Endothelial cell of umbilical vein (primary cell): ENCODE measurements around the gene CEACAM16. TPM values are rescaled to one million over a fixed set of nuclear protein-coding genes. Genes with fewer than 3 reads are reported as not detected.

Source experiments
- BruUV-seq: library from RNA; stranded (reverse); fragments of 400-500 nt; replicated peaks from 2 replicates; lab custom pipeline; 2021; lab: Mats Ljungman, UMichigan
- CTCF ChIA-PET: fragments of 300-600, 350-600 bp; sonication (Branson Sonifier 250); formaldehyde crosslinking; loops from one replicate; lab custom pipeline; 2021; ENCODE audit warnings: antibody characterized with exemption, inconsistent platforms; lab: Charles Lee
- POLR2A ChIA-PET: fragments of 300-600, 350-600 bp; sonication (Branson Sonifier 250); formaldehyde crosslinking; loops from one replicate; lab custom pipeline; 2021; ENCODE audit warnings: antibody characterized with exemption, inconsistent platforms; lab: Charles Lee
- DNase-seq: peaks from one replicate; pipeline ENCODE4 v3.0.0-alpha.2; 2011; ENCODE audit warnings: low read depth, low spot score
- FAIRE-seq: peaks from 2 replicates; lab custom pipeline; 2011; peaks lifted over from hg19 to GRCh38; lab: Jason Lieb, UNC
- H2AFZ ChIP-seq: 2 replicates; pipeline ENCODE4 v1.6.0; 2012; ENCODE audit warnings: low read depth, low read length, control low read depth, inconsistent platforms
- H3K27ac ChIP-seq: 2 replicates; pipeline ENCODE4 v1.5.1; 2011; ENCODE audit warnings: low read depth, mild to moderate bottlenecking, control low read depth, low read length, moderate library complexity; ENCODE audit not compliant: insufficient read depth
- H3K27me3 ChIP-seq, 2 experiments: 2 replicates each; pipeline versions ENCODE4 v1.6.0 to v1.6.1; 2011; ENCODE audit warnings: low read length in 2 of 2, mixed read lengths in 1 of 2; ENCODE audit not compliant: control insufficient read depth in 2 of 2, insufficient read depth in 2 of 2
- H3K36me3 ChIP-seq, 2 experiments: 2 replicates in 1 of 2; 3 replicates in 1 of 2; pipeline ENCODE4 v1.5.1; 2011; ENCODE audit warnings: low read length in 2 of 2, mild to moderate bottlenecking in 1 of 2, moderate library complexity in 1 of 2; ENCODE audit not compliant: control insufficient read depth in 2 of 2, insufficient read depth in 2 of 2; ENCODE audit errors: extremely low read depth in 1 of 2
- H3K4me1 ChIP-seq: 3 replicates; pipeline ENCODE4 v1.5.1; 2011; ENCODE audit warnings: mild to moderate bottlenecking, low read length; ENCODE audit not compliant: control insufficient read depth, insufficient read depth; ENCODE audit errors: extremely low read depth
- H3K4me2 ChIP-seq: 2 replicates; pipeline ENCODE4 v1.6.1; 2011; ENCODE audit warnings: low read length, control low read depth, mixed read lengths; ENCODE audit not compliant: insufficient read depth
- H3K4me3 ChIP-seq, 3 experiments: fragments of 200-600 bp in 1 of 3; sonication (generic), shearing (Covaris generic) in 1 of 3; replicated peaks in 1 of 3; 2 replicates each; pipeline ENCODE4 v1.5.1; 2011 to 2016; ENCODE audit warnings: control low read depth in 3 of 3, low read length in 3 of 3, mild to moderate bottlenecking in 2 of 3, inconsistent platforms in 1 of 3, low read depth in 1 of 3, moderate library complexity in 1 of 3; ENCODE audit not compliant: insufficient read depth in 1 of 3
- H3K79me2 ChIP-seq: 2 replicates; pipeline ENCODE4 v1.6.0; 2012; ENCODE audit warnings: low read length, inconsistent platforms; ENCODE audit not compliant: control insufficient read depth, insufficient read depth
- H3K9ac ChIP-seq: replicated peaks from 2 replicates; pipeline ENCODE3; 2011; ENCODE audit warnings: low read length, control low read depth; ENCODE audit not compliant: insufficient read depth; ENCODE audit errors: extremely low read depth
- H3K9me1 ChIP-seq: replicated peaks from 3 replicates; pipeline ENCODE4 v1.6.0; 2011; ENCODE audit warnings: mild to moderate bottlenecking, low read length; ENCODE audit not compliant: control insufficient read depth, insufficient read depth; ENCODE audit errors: extremely low read depth
- H3K9me3 ChIP-seq: replicated peaks from 2 replicates; pipeline ENCODE4 v1.5.1; 2012; ENCODE audit warnings: low read length, inconsistent platforms; ENCODE audit not compliant: control insufficient read depth, insufficient read depth
- H4K20me1 ChIP-seq: replicated peaks from 2 replicates; pipeline ENCODE3; 2011; ENCODE audit warnings: mild to moderate bottlenecking, low read length; ENCODE audit not compliant: control insufficient read depth, insufficient read depth; ENCODE audit errors: extremely low read depth
- CTCF ChIP-seq, 2 donors: IDR thresholded peaks; 1 replicate in 1 of 2; 2 replicates in 1 of 2; pipeline ENCODE4 v1.5.1; 2011; ENCODE audit warnings: low read length in 2 of 2, mild to moderate bottlenecking in 2 of 2, moderate library complexity in 2 of 2, control low read depth in 1 of 2, inconsistent platforms in 1 of 2, low read depth in 1 of 2; ENCODE audit not compliant: insufficient read depth in 1 of 2; ENCODE audit errors: extremely low read depth in 1 of 2
- EZH2 ChIP-seq: IDR thresholded peaks from 2 replicates; pipeline ENCODE4 v1.6.1; 2012; ENCODE audit warnings: borderline replicate concordance, low read depth, mild to moderate bottlenecking, moderate library complexity, low read length, inconsistent platforms; ENCODE audit not compliant: severe bottlenecking
- FOS ChIP-seq: IDR thresholded peaks from 2 replicates; pipeline ENCODE4 v1.6.1; 2011; ENCODE audit warnings: mild to moderate bottlenecking, low read length, moderate library complexity, borderline replicate concordance; ENCODE audit not compliant: insufficient read depth
- GATA2 ChIP-seq: IDR thresholded peaks from 2 replicates; pipeline ENCODE4 v1.7.0; 2011; ENCODE audit warnings: low read depth, mild to moderate bottlenecking, moderate library complexity, mixed read lengths, low read length; ENCODE audit not compliant: insufficient read length, insufficient read depth
- JUN ChIP-seq: IDR thresholded peaks from 2 replicates; pipeline ENCODE4 v1.6.1; 2011; ENCODE audit warnings: borderline replicate concordance, low read depth; ENCODE audit not compliant: insufficient read length, insufficient read depth
- MAX ChIP-seq: IDR thresholded peaks from 2 replicates; pipeline ENCODE4 v1.6.1; 2011; ENCODE audit not compliant: insufficient read depth, insufficient read length
- MYC ChIP-seq: IDR thresholded peaks from one replicate; pipeline ENCODE4 v1.6.1; 2011; ENCODE audit warnings: mild to moderate bottlenecking, low read depth, low read length
- POLR2A ChIP-seq: IDR thresholded peaks from 2 replicates; pipeline ENCODE4 v1.6.1; 2012; ENCODE audit warnings: low read depth, mild to moderate bottlenecking, control low read depth, low read length
- POLR2AphosphoS5 ChIP-seq: IDR thresholded peaks from 2 replicates; pipeline ENCODE4 v1.6.1; 2012; ENCODE audit warnings: low read depth, mild to moderate bottlenecking, control low read depth, low read length, moderate library complexity; ENCODE audit not compliant: insufficient read depth
- dilution Hi-C: fragments of 300-500 bp; cut with MboI; formaldehyde crosslinking; loops from one replicate; pipeline ENCODE4 v1.15.0; 2019; ENCODE audit warnings: low sequenced_read_pairs; ENCODE audit not compliant: extremely low pct_ligation_motif_present
- intact Hi-C: fragments of 100-400 bp; cut with micrococcal nuclease; formaldehyde crosslinking; loops from one replicate; pipeline ENCODE4 v1.10.0; 2022
- polyA plus RNA-seq, 4 experiments: library from polyadenylated mRNA; depleted of rRNA in 3 of 4; stranded (reverse) in 3 of 4; unstranded in 1 of 4; fragments of >200 nt; gene quantifications; 2 replicates each; pipeline versions ENCODE4 v1.2.1 to v1.2.3, GENCODE V29; 2011 to 2012; ENCODE audit warnings: missing spikeins in 1 of 4
- total RNA-seq: library from RNA; stranded (reverse); gene quantifications from 2 replicates; pipeline ENCODE4 v1.2.3, GENCODE V29; 2021

CEACAM16 gene
- total and polyA plus RNA-seq, 2 donors (not counting 3 experiments of a cell fraction or from before 2014, with no cell fraction given): not detected

- CTCF ChIA-PET: interaction anchor here (1.0 to 1.8 kb wide), 4 partner anchors 16 to 110 kb away, joined by 3 to 5 read pairs (median 3); no protein-coding TSS in a partner anchor
Observed at GRCh38 chr19:44680536-44680935, 18.4 kb upstream of the CEACAM16 start.

More at GRCh38 chr19:44680536-44680935, 18.4 kb upstream of the CEACAM16 start:
- intact Hi-C loops: no loop called here
- no peaks in the 10 kb centered on the region for H3K9me3 ChIP-seq
- no peaks in the 10 kb centered on the region for H3K9me1 ChIP-seq
- TF ChIP-seq POLR2AphosphoS5 (no peak), EZH2 (no peak), JUN (no peak), MAX (no peak), MYC (no peak), CTCF (IDR thresholded peaks at IDR 0.05; ENCODE audit: extremely low read depth in 1 of 2, insufficient read depth in 1 of 2, low read depth in 1 of 2, low read length in 2 of 2) (no peak), FOS (no peak), POLR2A (no peak), GATA2 (no peak)
- H3K4me2 ChIP-seq: no peak overlapping the region
- no peaks in the 10 kb centered on the region for H3K27me3 ChIP-seq
- H3K36me3 ChIP-seq: peaks cover 0 to 2% of the 10 kb centered on the region in 2 experiments
- H3K79me2 ChIP-seq: no peaks in the 10 kb centered on the region
- peaks cover 8% of the 10 kb centered on the region for H3K4me1 ChIP-seq
- H3K4me3 ChIP-seq: no peak overlapping the region
- H2AFZ ChIP-seq: no peak overlapping the region
- FAIRE-seq (no peak), DNase-seq (no peak)
- BruUV-seq: no TSS peak
- no peak overlapping the region for H3K27ac ChIP-seq
- H4K20me1 ChIP-seq: no peaks in the 10 kb centered on the region
- POLR2A ChIA-PET: no interaction called here
- no peak overlapping the region for H3K9ac ChIP-seq
- dilution Hi-C loops: no loop called here
